DOHH2 (cell line): ENCODE results near the gene CDH4.

Experiments
- H3F3A ChIP-seq: fragments of 200-600 bp; sonication (generic), shearing (Covaris generic); 2 replicates; pipeline ENCODE4 v1.6.0; 2016; ENCODE audit warnings: antibody characterized with exemption, mild to moderate bottlenecking; ENCODE audit not compliant: control insufficient read depth, insufficient read depth
- H3K27ac ChIP-seq: fragments of 200-600 bp; sonication (generic); 2 replicates; pipeline ENCODE4 v1.5.1; 2014; ENCODE audit warnings: low read depth, mild to moderate bottlenecking, low read length, moderate library complexity
- H3K27me3 ChIP-seq: fragments of 200-600 bp; sonication (generic); 2 replicates; pipeline ENCODE4 v1.6.1; 2014; ENCODE audit warnings: mild to moderate bottlenecking, low read length, mixed read lengths; ENCODE audit not compliant: control insufficient read depth
- H3K36me3 ChIP-seq: fragments of 200-600 bp; sonication (generic); 2 replicates; pipeline ENCODE4 v1.6.1; 2014; ENCODE audit warnings: mild to moderate bottlenecking, low read length, moderate library complexity, mixed read lengths; ENCODE audit not compliant: control insufficient read depth
- H3K4me1 ChIP-seq: fragments of 200-600 bp; sonication (generic); 2 replicates; pipeline ENCODE4 v1.6.1; 2014; ENCODE audit warnings: mild to moderate bottlenecking, low read length, mixed read lengths; ENCODE audit not compliant: control insufficient read depth
- H3K4me2 ChIP-seq: fragments of 200-600 bp; sonication (generic); 2 replicates; pipeline ENCODE4 v1.6.0; 2014; ENCODE audit warnings: mild to moderate bottlenecking, low read length, moderate library complexity
- H3K4me3 ChIP-seq: fragments of 200-600 bp; sonication (generic); 2 replicates; pipeline ENCODE4 v1.5.1; 2014; ENCODE audit warnings: mild to moderate bottlenecking, low read length, mixed read lengths
- H3K79me2 ChIP-seq: fragments of 200-600 bp; sonication (generic); 2 replicates; pipeline ENCODE4 v1.6.1; 2014; ENCODE audit warnings: mild to moderate bottlenecking, low read length, mixed read lengths; ENCODE audit not compliant: control insufficient read depth
- H3K9me2 ChIP-seq: fragments of 200-600 bp; sonication (generic); replicated peaks from 2 replicates; pipeline ENCODE4 v1.6.1; 2014; ENCODE audit warnings: mild to moderate bottlenecking, low read length, mixed read lengths; ENCODE audit not compliant: control insufficient read depth
- H3K9me3 ChIP-seq: fragments of 200-600 bp; sonication (generic); 2 replicates; pipeline ENCODE4 v1.6.1; 2014; ENCODE audit warnings: antibody characterized with exemption, low read length, mixed read lengths; ENCODE audit not compliant: control insufficient read depth, insufficient read depth
- H4K20me1 ChIP-seq: fragments of 200-600 bp; sonication (generic); 2 replicates; pipeline ENCODE4 v1.6.0; 2014; ENCODE audit warnings: low read depth, mild to moderate bottlenecking, antibody characterized with exemption, low read length, moderate library complexity; ENCODE audit not compliant: control insufficient read depth, insufficient read depth
- EZH2phosphoT487 ChIP-seq: fragments of 200-600 bp; sonication (generic); IDR thresholded peaks from 2 replicates; pipeline ENCODE4 v1.6.1; 2017; ENCODE audit warnings: borderline replicate concordance, mild to moderate bottlenecking, antibody characterized with exemption, low read length, moderate library complexity, mixed read lengths
- TF ChIP-seq, protein P1 (sequence below): fragments of 200-600 bp; sonication (generic); IDR thresholded peaks from one replicate; pipeline ENCODE4 v1.5.1; 2014; ENCODE audit warnings: antibody characterized with exemption, mild to moderate bottlenecking, low read depth, low read length; ENCODE audit not compliant: poor library complexity, severe bottlenecking

Gene CDH4

DNA sequence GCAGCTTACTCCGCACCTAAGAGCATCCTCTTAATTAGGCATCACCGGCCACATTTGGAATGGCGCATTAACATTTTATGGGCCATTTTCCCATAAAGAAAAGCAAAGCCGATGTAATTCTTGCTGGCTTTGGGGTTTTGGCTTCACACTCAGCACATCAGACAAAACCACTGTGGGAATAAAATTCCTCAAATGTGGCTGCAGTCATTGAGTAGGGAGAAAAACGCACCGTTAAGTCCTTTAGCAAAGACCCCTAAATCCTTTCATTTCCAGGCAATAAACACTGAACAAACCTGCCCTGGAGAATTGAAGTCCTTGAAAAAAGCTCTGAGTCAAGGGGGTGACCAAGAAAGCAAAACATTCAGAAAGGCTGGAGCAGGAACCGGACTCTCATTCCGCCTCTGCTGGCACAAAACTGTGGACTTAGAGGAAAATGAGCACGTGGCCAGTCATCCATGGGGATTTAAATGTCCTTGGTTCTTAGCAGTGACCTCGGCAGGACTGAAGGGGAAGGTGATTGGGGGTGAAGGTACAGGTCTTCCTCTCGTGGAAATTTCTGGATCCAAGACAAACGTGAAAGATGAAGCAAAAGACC is 102.9 kb downstream of the CDH4 start:
- no peaks in the 10 kb centered on the region for H3K36me3 ChIP-seq
- TF ChIP-seq EZH2phosphoT487, result no peak
- TF ChIP-seq, protein P1, sequence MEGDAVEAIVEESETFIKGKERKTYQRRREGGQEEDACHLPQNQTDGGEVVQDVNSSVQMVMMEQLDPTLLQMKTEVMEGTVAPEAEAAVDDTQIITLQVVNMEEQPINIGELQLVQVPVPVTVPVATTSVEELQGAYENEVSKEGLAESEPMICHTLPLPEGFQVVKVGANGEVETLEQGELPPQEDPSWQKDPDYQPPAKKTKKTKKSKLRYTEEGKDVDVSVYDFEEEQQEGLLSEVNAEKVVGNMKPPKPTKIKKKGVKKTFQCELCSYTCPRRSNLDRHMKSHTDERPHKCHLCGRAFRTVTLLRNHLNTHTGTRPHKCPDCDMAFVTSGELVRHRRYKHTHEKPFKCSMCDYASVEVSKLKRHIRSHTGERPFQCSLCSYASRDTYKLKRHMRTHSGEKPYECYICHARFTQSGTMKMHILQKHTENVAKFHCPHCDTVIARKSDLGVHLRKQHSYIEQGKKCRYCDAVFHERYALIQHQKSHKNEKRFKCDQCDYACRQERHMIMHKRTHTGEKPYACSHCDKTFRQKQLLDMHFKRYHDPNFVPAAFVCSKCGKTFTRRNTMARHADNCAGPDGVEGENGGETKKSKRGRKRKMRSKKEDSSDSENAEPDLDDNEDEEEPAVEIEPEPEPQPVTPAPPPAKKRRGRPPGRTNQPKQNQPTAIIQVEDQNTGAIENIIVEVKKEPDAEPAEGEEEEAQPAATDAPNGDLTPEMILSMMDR, result no peak
- H3K27me3 ChIP-seq, result no peaks in the 10 kb centered on the region
- H3F3A ChIP-seq, result no peaks in the 10 kb centered on the region
- H3K9me3 ChIP-seq, result no peaks in the 10 kb centered on the region
- H3K9me2 ChIP-seq, result no peaks in the 10 kb centered on the region
- H3K4me3 ChIP-seq, result no peak overlapping the region
- no peaks in the 10 kb centered on the region for H3K79me2 ChIP-seq
- no peaks in the 10 kb centered on the region for H4K20me1 ChIP-seq
- H3K4me2 ChIP-seq, result no peak overlapping the region
- no peaks in the 10 kb centered on the region for H3K4me1 ChIP-seq
- no peak overlapping the region for H3K27ac ChIP-seq

DNA sequence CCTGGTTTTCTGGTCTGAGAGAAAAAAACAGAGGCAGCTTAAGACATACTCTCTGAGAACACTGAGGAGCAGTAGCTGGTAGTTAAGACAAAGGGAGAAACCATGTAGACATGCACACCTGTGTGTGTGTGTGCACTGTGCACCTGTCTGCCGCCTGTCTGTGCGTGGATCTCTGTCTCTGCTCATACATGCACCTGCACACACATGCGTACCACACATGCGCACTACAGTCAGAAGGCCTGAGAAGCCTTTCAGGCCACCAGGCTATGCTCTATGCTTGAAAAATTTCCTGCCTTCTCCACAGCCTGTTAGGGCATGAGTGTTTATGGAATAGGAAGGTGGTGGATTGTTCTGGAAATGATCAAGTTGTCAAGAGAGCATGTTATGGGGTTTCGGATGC is 103.5 kb downstream of the CDH4 start:
- H3K4me2 ChIP-seq, result no peak overlapping the region
- no peaks in the 10 kb centered on the region for H3K36me3 ChIP-seq
- H3F3A ChIP-seq, result no peaks in the 10 kb centered on the region
- H3K27ac ChIP-seq, result no peak overlapping the region
- H3K4me3 ChIP-seq, result no peak overlapping the region
- H3K9me2 ChIP-seq, result no peaks in the 10 kb centered on the region
- no peaks in the 10 kb centered on the region for H3K4me1 ChIP-seq
- no peaks in the 10 kb centered on the region for H3K9me3 ChIP-seq
- no peaks in the 10 kb centered on the region for H3K79me2 ChIP-seq
- TF ChIP-seq, protein P1, result no peak
- H4K20me1 ChIP-seq, result no peaks in the 10 kb centered on the region
- no peaks in the 10 kb centered on the region for H3K27me3 ChIP-seq

DNA sequence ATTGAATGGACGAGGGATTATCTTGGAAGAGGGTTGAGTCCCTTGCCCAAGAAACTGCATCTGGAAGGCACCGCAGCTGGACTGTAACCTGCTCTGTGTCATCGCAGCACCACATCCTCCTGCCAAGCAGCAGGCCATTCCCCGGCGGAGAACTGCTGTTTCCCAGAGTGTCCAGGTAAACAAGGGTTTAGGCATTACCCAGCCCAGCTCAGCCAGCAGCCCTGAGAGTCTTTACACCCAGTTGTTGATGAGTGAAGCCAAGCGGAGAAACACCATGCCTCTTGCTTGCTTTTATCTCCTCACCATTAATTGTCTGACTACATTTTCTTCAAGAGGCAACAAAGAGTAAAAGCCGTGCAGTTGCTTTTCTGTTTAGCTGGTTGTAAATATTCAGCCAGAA is 104.1 kb downstream of the CDH4 start:
- no peak for TF ChIP-seq EZH2phosphoT487
- TF ChIP-seq, protein P1, result no peak
- Histone ChIP-seq H3K27me3 (no peaks in the 10 kb centered on the region), H3K4me2 (no peak overlapping the region)

More for the DNA sequence above, 104.1 kb downstream of the CDH4 start:
- no peaks in the 10 kb centered on the region for H3F3A ChIP-seq
- no peak overlapping the region for H3K4me3 ChIP-seq
- no peaks in the 10 kb centered on the region for H3K79me2 ChIP-seq
- H3K36me3 ChIP-seq, result no peaks in the 10 kb centered on the region
- no peaks in the 10 kb centered on the region for H3K9me2 ChIP-seq
- no peaks in the 10 kb centered on the region for H3K9me3 ChIP-seq
- H3K27ac ChIP-seq, result no peak overlapping the region
- H3K4me1 ChIP-seq, result no peaks in the 10 kb centered on the region
- no peaks in the 10 kb centered on the region for H4K20me1 ChIP-seq
